RWPE2 (cell line): Measurements from ENCODE around the gene RER1.

Experiments
- ATAC-seq: fragments of 200-7000 bp; cut with Tn5 transposase; 3 replicates; pipeline ENCODE4 v1.9.1; 2021; ENCODE audit warnings: low read depth
- DNase-seq: peaks from one replicate; pipeline ENCODE4 v3.0.0-alpha.2; 2020; ENCODE audit warnings: low spot score
- H3K27ac ChIP-seq: fragments of 450-650 bp; 2 replicates; pipeline ENCODE4 v1.5.1; 2017; ENCODE audit warnings: mild to moderate bottlenecking; ENCODE audit not compliant: poor library complexity, severe bottlenecking
- H3K27me3 ChIP-seq: fragments of 250-450 bp; sonication (Bioruptor Pico); 2 replicates; pipeline ENCODE4 v1.5.1; 2021; ENCODE audit warnings: mild to moderate bottlenecking, moderate library complexity; ENCODE audit not compliant: insufficient read depth, poor library complexity, severe bottlenecking
- H3K36me3 ChIP-seq: fragments of 250-450 bp; sonication (Bioruptor Pico); 2 replicates; pipeline ENCODE4 v1.5.1; 2020; ENCODE audit warnings: low read depth, mild to moderate bottlenecking, moderate library complexity
- H3K4me1 ChIP-seq: fragments of 250-450 bp; sonication (Bioruptor Pico); 2 replicates; pipeline ENCODE4 v1.5.1; 2021; ENCODE audit warnings: mild to moderate bottlenecking, moderate library complexity; ENCODE audit not compliant: insufficient read depth, poor library complexity, severe bottlenecking
- H3K4me3 ChIP-seq: fragments of 250-450 bp; sonication (Bioruptor Pico); 2 replicates; pipeline ENCODE4 v1.5.1; 2021; ENCODE audit warnings: mild to moderate bottlenecking, moderate library complexity; ENCODE audit not compliant: severe bottlenecking
- H3K9me3 ChIP-seq: fragments of 250-450 bp; sonication (Bioruptor Pico); 2 replicates; pipeline ENCODE4 v1.5.1; 2021; ENCODE audit warnings: mild to moderate bottlenecking, moderate library complexity; ENCODE audit not compliant: severe bottlenecking
- CTCF ChIP-seq: fragments of 450-650 bp; IDR thresholded peaks from one replicate; pipeline ENCODE4 v1.5.1; 2017; ENCODE audit warnings: mild to moderate bottlenecking, moderate library complexity; ENCODE audit not compliant: poor library complexity, severe bottlenecking

The RER1 gene

GRCh38 chr1:2347896-2348295 lies 43.7 kb upstream of the RER1 start:
- no peaks in the 10 kb centered on the region for H3K27me3 ChIP-seq
- no peaks in the 10 kb centered on the region for H3K9me3 ChIP-seq
- peaks cover 5% of the 10 kb centered on the region for H3K4me1 ChIP-seq
- peak; percentile 26 for DNase-seq
- H3K27ac ChIP-seq: no peak overlapping the region
- H3K36me3 ChIP-seq: no peaks in the 10 kb centered on the region
- ATAC-seq: no peak
- no peak overlapping the region for H3K4me3 ChIP-seq
- TF ChIP-seq CTCF: no peak

- H3K27ac ChIP-seq: no peak overlapping the region
- H3K4me3 ChIP-seq: no peak overlapping the region
- no peak for TF ChIP-seq CTCF
- peak; percentile 58 for DNase-seq
- no peaks in the 10 kb centered on the region for H3K9me3 ChIP-seq
- ATAC-seq: no peak
- peaks cover 5% of the 10 kb centered on the region for H3K4me1 ChIP-seq
- no peaks in the 10 kb centered on the region for H3K27me3 ChIP-seq
- no peaks in the 10 kb centered on the region for H3K36me3 ChIP-seq
These were observed 43.0 kb upstream of the RER1 start for GRCh38 chr1:2348346-2349325.

GRCh38 chr1:2349806-2350205 lies 41.8 kb upstream of the RER1 start:
- Histone ChIP-seq H3K36me3 (no peaks in the 10 kb centered on the region), H3K27ac (no peak overlapping the region), H3K27me3 (no peaks in the 10 kb centered on the region), H3K4me3 (no peak overlapping the region), H3K9me3 (no peaks in the 10 kb centered on the region), H3K4me1 (no peaks in the 10 kb centered on the region)
- DNase-seq: peak; percentile 19
- no peak for TF ChIP-seq CTCF
- no peak for ATAC-seq

- Histone ChIP-seq H3K27me3 (no peaks in the 10 kb centered on the region), H3K4me1 (no peaks in the 10 kb centered on the region), H3K36me3 (no peaks in the 10 kb centered on the region), H3K4me3 (no peak overlapping the region), H3K9me3 (no peaks in the 10 kb centered on the region), H3K27ac (no peak overlapping the region)
- no peak for TF ChIP-seq CTCF
- DNase-seq (peak; percentile 31), ATAC-seq (no peak)
These were observed 41.1 kb upstream of the RER1 start for GRCh38 chr1:2350501-2350900.
